HG03520 (cell line): ENCODE measurements around the gene SKP2.
A peak's percentile ranks its signal among the peaks of the same experiment; 100 is the strongest.
"Not testable (repeated sequence)": the region's sequence is repeated elsewhere in the genome, so short reads cannot be mapped to it uniquely, and the experiment has no call there.

Source experiments
- ATAC-seq: cut with Tn5 transposase; IDR thresholded peaks from one replicate; pipeline ENCODE4 v1.9.1; 2021; ENCODE audit warnings: mild to moderate bottlenecking, moderate library complexity; ENCODE audit not compliant: unreplicated experiment

The SKP2 gene

DNA sequence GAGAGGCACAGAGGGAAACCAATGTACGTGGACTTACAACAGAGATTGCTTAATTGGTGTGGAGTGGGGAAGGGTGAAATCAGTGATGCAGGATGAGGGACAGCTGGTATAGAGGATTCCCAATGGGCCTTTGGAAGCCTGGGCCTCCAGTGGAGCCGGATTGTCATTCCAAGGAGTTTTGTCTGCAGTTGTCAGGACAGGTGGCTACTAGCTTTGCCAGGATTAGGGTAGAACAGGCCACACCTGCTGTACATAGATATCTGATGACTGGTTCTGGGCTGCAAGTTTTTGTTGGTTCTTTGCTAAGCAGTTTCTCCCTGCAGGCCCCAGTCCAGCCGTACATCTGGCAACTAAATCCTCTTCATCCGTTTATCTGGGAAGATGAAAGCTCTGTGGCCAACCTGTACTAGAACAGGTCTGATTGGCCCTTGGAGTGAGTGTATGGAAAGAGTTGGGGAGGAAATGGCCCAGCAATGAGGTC is 4.2 kb downstream of the SKP2 start:
- ATAC-seq: no peak

DNA sequence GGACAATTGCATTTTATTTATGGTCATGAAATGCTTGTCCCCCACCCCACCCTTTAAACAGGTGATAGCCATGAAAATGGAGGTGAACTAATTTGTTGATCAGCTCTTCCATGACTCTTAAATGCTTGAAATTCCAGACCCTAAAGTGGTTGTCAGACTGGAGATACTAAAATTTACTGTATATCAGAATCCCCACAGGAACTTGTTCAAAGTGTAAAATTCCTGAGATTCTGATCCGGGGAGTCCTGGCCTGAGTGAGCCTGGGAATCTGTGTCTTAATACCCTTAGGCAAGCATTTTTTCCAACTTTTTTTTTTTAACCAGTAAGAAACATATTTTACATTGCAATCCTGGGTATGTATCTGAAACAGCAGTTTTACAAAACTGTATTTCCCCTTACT is 4.7 kb downstream of the SKP2 start:
- no peak for ATAC-seq

DNA sequence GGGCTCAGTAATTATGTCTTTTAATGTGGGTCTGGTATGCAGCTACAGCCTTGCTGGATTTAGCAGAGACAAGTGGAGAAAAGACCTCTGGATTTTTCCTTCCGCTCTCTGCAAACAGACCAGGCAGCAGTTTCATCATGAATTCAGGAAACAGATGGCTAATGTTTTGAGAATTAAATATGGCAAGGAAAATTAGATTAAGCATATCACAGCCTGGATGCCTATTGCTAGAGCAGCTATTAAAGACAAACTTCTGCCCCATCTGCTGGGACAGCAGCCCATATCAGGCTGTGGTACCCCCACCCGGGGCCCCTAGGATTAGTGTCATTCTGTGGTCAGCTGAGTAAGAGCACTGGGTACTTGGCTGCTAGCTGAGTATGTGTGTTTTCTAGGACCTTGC is 6.2 kb downstream of the SKP2 start:
- ATAC-seq: no peak

DNA sequence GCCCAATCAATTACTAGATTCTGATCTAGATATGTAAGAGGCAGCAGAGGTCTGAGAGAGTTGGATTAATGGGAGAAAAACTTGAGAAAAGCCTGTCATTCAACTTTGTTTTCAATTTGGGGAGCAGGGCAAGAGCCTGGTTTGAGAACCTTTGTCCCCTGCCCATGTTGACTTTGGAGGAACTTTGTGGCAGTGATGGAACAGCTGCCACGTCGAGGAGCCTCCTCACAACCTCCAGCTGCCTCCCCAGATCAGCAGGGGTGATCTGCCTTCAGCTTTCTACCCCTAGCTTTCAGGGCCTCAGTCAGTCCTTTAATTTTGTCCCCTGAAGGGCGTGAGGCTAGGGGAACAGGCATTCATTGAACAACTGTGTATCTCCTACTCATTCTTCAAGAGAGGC is 8.7 kb downstream of the SKP2 start:
- no peak for ATAC-seq

DNA sequence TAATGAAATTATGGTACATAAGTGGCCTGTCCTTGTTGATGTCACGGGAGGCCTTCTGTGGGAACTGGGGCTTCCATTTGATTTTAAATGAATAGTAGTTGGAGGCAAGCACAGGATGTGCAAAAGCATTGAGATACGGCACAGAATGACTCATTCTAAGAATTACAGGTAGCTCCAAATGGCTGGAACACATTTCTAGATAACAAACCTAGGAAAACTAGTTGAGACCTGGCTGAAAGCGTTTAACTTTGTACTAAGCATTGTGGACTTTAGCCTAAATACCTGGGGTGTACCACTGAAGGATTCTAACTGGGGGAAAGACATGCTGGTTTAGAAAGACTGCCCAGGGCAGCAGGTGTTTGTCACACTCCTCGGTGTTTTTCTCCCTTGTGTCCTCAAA is 9.4 kb downstream of the SKP2 start:
- no peak for ATAC-seq

DNA sequence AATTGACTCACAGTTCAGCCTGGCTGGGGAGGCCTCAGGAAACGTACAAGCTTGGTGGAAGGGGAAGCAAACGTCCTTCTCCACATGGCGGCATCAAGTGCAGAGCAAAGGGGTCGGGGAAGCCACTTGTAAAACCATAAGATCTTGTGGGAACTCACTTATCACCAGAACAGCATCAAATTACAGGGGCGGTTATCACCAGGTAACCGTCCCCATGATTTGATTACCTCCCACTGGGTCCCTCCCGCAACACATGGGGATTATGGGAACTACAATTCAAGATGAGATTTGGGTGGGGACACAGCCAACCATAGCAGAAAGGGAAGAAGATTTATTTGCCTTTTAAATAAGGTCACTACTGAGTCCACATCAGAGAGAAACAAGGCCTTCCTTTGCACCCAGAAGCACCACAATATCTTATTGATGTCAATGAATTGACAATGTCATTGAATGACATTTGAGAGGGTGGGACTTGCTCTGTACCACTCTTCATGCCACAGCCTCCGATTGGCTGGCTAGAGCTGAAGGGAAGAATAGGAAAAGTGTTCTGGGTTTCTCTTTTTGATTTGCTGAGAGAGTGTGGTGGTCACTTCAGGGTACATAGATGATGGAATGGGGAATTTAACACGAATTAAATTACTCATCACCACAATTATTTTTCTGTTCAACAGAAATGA is 11.0 kb downstream of the SKP2 start:
- no peak for ATAC-seq

DNA sequence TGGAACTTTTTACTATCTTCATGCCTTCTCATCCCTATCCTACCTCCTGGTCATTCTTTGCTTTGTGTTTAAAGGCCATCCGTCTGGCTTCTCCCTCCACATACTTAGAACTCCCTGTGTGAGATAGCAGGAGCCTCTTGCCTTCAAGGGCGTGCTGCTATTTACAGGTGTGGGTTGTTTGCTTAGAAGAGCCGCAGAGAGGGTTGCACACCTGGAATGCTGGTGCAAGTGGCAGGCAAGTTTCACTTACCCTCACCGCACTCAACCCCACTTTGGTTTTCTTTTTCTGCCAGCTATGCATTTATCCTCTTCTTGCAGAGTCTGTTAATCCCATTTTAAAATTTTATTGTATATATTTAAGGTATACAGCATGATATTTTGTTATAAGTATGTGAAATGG is 12.6 kb downstream of the SKP2 start:
- no peak for ATAC-seq

DNA sequence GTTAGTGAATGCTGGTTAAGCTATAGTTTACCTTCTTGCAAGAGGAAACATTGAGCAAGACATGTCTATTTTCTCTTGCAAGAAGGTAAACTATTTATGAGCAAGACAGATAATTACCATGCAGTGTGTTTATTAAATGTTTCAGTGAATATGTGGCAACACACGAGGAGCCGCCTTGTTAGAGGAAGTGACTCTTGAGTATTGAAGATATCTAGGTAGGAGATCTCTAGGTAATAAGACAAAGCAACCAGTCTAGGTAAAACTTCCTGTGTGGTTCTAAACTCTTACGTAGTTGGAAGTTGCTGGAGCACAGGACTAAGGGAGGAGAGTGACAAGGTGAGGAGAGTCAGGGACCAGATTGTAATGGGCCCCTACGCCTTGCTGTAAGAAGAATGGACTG is 16.8 kb downstream of the SKP2 start:
- ATAC-seq: no peak

DNA sequence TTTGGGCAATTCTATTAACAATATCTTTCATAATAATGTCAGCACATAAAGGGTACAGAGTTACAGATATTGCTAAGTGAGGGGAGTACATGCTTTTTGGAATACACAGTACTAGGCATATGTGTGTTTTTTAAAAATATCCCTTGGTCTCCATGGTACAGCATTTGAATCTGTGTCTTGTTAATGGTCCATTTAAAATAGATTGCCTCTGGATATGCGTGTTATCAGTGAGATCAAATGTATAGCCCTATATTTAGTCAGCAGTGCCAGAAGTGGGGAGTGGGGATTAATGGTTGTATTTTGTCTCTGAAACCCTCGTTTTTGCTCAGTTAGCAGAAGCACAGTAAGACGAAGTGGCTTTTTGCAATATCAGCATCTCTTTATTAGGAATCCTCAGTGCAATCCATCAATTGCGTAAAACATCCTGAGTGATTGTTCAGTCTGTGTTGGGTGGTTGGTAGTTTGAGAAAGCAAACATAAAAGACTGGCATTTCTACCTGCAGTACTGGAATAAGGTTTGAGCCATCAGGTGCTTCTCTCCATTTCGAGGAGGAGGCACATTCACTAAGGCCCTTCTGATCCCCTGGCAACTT is 19.0 kb downstream of the SKP2 start:
- ATAC-seq: no peak

DNA sequence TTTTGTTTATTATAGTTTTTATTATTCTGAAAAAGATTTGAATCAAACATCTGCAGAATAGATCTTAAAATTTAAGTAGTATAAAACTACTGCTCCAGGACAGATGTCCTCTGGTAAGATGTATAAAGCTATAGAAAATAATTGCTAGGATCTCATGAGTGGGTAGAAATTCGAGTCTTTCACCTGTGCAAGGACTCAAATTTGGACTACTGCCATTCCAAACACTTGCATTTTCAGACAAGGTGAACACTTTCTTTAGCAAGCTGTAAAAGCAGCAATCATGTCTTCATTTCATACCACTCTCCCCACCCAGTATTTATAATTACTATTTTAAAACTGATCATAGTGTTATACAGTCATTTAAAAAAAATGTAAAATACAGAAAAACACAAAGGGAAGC is 20.7 kb downstream of the SKP2 start:
- no peak for ATAC-seq

DNA sequence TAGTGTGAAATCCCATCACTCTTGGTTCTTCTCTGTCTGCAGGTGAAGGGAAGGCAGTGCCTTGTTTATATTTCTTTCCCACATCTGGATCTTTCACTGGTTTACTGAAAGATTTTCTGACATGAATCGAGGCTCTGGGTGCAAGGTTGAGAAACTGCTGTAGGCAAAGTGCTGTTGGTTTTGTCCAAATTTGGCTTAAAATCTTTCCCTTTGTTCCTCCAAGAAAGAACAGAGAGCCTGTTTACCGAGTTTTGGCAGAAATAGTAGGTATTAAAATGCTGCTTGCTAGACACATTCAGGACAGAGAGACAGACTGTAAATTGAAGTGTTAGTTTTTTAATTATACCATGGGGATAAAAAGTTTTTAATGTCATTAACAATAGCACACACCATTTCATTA is 21.5 kb downstream of the SKP2 start:
- no peak for ATAC-seq

DNA sequence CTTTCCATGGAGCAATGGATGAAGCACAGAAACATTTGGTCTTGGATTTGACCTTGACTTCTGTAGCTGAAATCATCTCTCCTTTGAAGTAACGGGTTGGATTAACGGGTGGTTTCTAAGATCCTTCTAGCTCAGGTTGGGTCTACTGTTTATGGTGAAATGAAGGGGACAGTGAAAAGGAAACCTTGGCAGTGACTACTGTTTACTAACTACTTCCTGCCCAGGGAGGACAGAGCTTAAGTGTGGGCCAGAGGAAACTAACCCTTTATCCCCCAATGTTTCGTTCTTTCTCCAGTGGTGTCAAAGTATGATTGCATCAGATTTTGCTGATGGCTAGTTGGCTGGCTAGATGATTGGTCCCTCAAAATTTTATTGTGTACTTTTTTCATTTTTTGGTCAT is 22.2 kb downstream of the SKP2 start:
- no peak for ATAC-seq

DNA sequence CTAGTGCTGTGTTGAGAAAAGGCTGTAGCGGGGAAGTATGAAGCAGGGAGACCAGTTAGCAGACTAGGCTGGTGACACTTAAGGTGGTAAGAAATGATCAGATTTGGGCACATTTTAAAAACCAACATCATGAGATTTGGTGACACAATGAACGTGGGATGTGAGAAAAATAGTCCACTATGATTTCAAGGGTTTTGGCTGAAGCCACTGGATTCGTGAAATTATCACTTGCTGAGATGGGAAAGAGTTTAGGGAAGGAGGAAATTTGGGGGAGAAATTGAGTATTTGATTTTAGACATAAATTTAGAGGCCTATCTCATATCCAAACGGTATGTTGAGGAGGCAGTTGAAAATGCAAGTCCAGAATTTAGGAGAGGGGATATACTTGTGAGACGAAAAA is 23.1 kb downstream of the SKP2 start:
- no peak for ATAC-seq

DNA sequence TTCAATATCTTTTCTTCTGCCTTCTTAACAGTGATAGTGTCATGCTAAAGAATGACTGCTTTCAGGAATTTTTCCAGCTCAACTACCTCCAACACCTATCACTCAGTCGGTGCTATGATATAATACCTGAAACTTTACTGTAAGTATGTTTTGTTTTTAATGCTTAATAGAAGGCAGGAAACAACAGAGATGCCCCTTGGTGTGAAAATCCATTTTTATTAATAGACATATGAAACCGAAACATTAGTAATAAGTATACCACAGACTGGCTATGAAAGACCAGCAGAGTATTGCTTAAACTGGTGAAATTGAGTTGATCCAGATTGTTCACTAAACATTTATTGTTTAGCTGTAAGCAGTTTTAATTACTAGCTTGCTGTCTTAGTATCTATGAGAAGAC is 25.2 kb downstream of the SKP2 start:
- peak; percentile 96 for ATAC-seq

DNA sequence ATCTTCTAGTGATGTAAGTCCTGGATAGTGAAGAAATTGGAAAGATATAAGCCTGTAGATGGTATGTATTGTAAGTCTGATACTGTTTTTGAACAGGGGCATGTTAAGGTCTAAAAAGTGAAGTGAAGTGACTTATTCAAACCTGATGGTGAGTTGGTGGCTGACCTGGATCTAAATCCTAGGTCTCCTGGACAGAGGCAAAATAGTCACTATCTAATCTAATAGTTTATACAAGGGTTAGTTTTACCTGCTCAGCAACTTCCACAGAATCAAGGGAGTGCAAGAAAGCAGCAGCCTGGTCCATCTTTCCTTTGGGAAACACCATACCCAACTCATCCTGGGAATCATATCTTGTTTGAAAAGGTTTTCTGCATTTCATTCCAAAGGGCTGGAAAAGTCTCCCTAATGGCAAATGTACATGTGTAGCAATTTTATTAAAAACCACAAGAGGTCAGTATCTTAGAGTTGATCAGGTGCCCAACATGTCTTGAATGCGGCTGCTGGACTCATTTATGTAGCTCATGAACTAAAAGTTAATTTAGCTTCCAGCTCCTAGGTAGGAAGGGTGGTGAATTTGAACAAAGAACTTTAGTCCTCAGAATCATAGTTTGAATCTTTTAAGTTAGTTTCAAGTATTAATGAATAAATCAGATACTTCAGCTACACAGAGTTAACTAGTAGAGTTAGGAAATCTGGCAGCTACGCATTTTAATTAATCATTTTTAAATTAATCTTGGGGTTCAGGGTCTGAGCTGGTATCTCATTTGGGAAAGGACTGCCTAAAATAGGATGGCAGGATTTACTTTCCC is 26.0 kb downstream of the SKP2 start:
- ATAC-seq: no peak

DNA sequence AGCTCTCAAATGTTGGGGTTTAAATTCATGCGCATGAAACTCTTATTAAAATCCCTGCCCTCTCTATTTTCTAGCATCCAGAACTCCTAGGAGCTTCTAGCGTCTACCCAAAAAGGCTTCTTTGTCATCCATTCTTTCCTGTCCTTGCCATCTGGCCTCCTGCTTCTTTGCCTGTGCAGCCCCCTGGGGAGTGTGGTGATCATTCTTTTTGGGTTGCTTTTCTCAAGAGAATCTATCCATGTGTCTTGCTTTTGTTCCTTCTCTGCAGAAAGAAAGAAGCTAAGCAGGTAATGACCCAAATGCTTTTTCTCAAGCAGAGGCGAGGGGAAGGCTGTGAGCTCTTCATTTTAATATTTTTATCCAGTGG is 26.6 kb downstream of the SKP2 start:
- no peak for ATAC-seq

DNA sequence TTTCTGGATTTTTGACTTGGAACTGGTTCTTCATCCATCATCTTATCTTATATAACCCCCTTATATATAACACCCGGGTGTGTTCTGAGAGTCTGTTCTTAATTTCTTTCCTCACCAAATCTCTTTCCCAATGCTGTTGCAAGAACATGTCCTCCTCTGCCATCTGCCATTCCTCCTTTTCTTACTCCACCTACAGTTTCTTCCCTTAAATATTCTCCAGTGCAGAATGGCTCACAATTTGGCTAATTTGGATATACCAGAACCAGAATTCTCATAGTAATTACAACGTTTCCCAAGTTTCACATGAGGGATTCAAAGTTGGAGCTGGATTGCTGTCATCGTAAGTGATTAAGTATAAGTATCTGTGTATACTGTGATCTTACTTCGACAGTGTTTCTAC is 28.0 kb downstream of the SKP2 start:
- ATAC-seq: no peak

DNA sequence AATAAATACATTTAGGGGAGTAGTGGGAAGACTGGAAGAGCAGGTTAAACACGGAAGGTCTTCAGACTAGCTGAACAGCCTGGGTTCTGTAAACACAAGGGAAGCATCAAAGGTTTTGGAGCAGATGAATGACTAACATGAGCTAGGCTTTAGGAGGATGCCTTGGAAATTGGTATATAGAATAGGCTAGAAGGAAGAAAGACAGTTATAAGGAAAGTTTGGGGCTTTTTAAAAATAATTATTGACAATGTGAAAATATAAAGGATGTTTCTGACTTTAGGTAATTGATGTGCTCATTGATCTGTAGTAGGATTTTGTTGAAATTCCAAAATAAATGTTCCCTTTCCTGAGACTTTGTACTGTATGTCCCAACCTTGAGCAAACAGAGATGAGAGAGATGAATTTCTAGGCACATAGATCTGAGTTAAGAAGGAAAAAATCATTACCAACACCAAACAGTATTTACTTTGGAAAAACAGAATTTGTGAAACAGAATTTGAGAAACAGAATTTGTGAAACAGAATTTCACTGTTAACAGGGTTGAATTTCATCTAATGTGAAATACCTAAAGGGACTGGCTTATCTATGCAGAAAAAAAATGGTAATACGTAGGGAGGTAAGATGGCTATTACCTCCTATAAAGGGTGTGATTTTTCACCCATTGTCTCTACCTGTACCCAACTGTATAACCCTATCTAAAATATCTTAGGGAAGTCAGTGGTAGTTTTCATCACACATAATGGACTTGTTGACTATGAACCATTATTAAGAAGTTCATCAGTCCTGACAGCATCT is 28.8 kb downstream of the SKP2 start:
- no peak for ATAC-seq

DNA sequence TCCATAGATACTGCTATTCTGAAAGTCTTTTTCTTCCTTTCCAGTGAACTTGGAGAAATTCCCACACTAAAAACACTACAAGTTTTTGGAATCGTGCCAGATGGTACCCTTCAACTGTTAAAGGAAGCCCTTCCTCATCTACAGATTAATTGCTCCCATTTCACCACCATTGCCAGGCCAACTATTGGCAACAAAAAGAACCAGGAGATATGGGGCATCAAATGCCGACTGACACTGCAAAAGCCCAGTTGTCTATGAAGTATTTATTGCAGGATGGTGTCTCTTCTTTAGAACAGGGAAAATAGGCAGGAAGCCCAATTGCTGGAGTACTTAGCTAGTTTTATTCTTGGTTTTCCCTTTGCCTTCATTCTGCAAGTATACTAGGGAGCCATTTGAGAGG is 29.9 kb downstream of the SKP2 start:
- ATAC-seq: no peak

DNA sequence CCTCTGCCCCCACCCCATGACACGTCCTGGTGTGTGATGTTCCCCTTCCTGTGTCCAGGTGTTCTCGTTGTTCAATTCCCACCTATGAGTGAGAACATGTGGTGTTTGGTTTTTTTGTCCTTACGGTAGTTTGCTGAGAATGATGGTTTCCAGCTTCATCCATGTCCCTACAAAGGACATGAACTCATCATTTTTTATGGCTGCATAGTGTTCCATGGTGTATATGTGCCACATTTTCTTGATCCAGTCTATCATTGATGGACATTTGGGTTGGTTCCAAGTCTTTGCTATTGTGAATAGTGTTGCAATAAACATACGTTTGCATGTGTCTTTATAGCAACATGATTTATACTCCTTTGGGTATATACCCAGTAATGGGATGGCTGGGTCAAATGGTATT is 32.5 kb downstream of the SKP2 start:
- ATAC-seq: not testable (repeated sequence)

DNA sequence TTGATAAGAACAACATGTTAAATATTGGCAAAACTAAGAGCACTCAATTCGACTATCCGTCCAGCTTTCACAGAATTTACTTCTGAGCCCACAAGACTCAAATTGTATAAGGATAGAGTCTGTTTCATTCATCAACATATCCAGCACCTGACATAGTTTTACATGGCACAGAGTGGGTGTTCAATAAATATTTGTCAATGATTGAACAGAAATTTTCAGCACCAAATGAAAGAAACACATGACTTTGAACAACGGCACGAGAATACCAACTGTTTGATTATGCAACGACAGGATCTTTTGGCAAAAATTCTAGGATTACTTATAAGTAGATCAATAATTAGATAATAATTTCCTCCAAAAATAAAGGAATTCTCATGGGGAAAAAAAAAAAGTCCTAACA is 41.8 kb downstream of the SKP2 start:
- no peak for ATAC-seq
